Spleen (tissue), 7 donors: Measurements from ENCODE around the gene THSD4.

Experiments
- CTCF ChIP-seq, 11 experiments: fragments of 200-600 bp in 7 of 11; fragments of 450-650 bp in 4 of 11; sonication (generic) in 4 of 11; IDR thresholded peaks in 8 of 11; conservative IDR thresholded peaks in 3 of 11; 1 replicate in 7 of 11; 2 replicates in 4 of 11; pipeline versions ENCODE4 v1.4.0 to v1.8.0; 2016 to 2021; ENCODE audit warnings: antibody characterized with exemption in 11 of 11, inconsistent platforms in 4 of 11, mild to moderate bottlenecking in 1 of 11
- POLR2A ChIP-seq, 3 donors: fragments of 450-650 bp; IDR thresholded peaks; one replicate each; pipeline ENCODE4 v1.5.1; 2017; ENCODE audit warnings: antibody characterized with exemption in 3 of 3, mild to moderate bottlenecking in 1 of 3
- POLR2AphosphoS5 ChIP-seq, 3 donors: sonication (generic); formaldehyde crosslinking; IDR thresholded peaks; one replicate each; pipeline ENCODE4 v1.5.1; 2017; ENCODE audit warnings: antibody characterized with exemption in 3 of 3
- donor health status: DM: no; HTN: no; CAD: no; lungs with moderate emphysema.
- donor health status: DM: no; HTN: no; CAD: no.
- donor health status: DM: no; HTN: no; CAD: no.

DNA sequence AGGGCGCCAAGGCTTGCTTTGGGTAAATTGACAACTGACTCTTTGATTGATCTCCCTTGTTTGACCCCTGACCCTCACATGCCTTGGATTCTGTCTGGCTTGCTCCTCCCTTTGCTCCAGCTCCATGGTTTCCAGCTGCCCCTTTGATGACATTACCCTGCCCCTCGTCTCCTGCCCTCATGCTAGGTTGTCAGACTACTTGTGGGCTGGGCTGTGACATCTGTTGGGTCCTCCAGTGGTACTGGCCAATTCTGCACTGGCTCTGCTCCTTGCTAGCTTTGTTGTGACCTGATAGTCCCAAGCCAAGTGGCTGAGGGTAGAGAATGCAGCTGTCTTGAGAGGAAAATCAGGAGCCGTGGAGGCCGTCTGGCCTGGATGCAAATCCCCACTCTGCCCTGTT, 6.2 kb downstream of the THSD4 start:
- TF ChIP-seq POLR2A (IDR thresholded peaks at IDR 0.05), result no peak
- no peak for TF ChIP-seq CTCF (IDR thresholded peaks at IDR 0.05 in 8 of 11, conservative IDR thresholded peaks at IDR 0.05 in 3 of 11)
- TF ChIP-seq POLR2AphosphoS5 (IDR thresholded peaks at IDR 0.05), result no peak
